ENCODE data around the gene CCDC127. TPM values are rescaled to one million over a fixed set of nuclear protein-coding genes. Genes with fewer than 3 reads are reported as not detected.
"Not testable (repeated sequence)": the region's sequence is repeated elsewhere in the genome, so short reads cannot be mapped to it uniquely, and the experiment has no call there.

CCDC127 gene
- polyA plus RNA-seq, 4 donors = 11.2 to 16.6 (median 14.1) TPM

DNA sequence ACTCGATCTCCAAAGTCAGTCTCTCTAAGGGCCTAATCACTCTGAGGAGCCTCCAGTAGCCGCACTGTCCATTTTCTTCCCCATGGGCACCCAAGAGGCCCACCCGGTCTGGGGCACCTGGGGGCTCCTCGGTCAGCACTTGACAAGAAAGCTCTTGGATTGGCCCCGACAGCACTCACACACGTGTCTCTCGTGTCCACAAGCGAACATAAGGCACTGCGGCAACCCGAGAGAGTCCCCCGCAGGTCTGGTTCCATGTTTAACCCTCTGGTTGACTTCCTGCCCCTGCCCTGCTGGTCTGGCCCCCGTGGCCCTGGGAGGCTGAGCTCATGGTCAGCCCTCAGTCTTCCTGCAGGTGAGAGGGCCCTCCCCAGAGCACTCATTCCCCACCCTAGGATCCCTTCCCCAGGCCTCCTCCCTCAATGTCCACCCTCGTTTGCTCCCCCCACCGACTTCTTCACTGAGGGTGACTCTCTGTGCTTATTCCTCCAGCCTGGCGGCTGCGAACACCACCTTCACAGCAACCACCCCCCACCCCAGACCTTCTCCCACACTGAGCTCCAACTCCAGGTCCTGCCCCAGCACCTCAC lies 43.0 kb downstream of the CCDC127 start:
- DNase-seq (ENCODE audit: low read depth in 4 of 4, low spot score in 2 of 4) = no peak

DNA sequence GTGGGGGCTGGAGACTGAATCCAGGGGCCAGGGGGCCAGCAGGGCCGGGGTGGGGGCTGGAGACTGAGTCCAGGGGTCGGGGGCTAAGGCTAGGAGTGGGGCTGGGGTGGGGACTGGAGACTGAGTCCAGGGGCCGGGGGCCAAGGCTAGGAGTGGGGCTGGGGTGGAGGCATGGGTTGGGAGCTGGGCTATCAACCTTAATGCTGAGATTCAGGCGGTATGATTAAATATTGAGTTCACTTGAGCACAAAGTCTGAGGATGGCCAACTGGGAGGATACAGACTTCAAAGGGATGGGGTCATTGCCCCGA lies 43.7 kb downstream of the CCDC127 start:
- DNase-seq (ENCODE audit: low read depth in 4 of 4, low spot score in 2 of 4) = no peak

DNA sequence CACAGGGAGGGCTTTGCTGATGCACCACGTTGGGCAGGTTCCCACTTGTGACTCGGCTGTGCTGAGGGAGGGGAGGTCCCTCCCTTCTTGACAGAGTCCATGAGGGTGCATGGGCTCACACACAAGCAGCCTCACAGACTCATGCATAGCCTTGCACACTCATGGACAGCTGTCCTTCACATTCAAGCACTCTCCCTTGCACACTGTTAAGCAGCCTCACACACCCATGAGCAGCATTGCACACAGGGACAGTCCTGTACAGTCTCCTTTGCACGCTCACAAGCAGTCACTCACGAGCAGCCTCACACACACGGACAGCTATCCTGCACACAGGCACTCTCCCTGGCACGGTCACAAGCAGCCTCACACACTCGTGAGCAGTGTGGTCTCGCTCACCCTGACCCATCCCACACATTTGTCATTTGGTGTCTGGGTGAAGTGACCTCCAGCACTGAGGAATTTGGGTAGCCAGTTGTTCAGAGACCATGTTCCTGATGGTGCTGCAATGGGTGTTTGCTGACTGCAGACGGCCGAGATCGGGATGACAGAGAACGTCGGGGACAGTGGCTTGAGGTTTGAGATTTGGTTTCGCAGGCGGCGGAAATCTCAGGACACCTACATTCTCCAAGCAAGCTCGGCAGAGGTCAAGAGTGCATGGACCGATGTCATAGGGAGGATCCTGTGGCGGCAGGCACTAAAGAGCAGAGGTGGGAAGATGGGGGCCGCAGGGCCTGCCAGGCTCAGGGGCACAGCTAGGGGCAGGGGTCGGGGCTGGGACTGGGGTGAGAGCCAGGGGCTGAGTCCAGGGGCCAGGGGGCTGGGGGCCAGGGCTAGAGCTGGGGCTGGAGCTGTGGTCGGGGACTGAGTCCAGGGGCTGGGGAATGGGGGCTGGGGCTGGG lies 44.3 kb downstream of the CCDC127 start:
- no peak for DNase-seq (ENCODE audit: low read depth in 4 of 4, low spot score in 2 of 4)

DNA sequence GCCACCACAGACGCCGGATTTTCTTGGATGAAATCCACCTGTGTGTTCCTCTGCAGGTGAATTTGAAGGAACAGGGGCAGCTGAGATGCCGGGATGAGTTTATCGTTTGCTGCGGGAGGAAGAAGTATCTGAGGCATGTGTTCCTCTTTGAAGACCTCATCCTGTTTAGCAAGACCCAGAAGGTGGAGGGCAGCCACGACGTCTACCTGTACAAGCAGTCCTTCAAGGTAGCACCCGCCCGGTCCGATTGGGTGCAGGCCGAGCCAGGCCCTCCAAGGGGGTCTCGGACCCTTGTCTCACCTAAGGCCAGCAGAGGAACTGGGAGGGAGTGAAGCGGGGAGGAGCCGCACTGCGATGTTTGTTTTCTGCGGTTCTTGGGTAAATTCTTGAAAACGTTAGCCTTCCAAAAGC lies 45.1 kb downstream of the CCDC127 start:
- no peak for DNase-seq (ENCODE audit: low read depth in 4 of 4, low spot score in 2 of 4)

DNA sequence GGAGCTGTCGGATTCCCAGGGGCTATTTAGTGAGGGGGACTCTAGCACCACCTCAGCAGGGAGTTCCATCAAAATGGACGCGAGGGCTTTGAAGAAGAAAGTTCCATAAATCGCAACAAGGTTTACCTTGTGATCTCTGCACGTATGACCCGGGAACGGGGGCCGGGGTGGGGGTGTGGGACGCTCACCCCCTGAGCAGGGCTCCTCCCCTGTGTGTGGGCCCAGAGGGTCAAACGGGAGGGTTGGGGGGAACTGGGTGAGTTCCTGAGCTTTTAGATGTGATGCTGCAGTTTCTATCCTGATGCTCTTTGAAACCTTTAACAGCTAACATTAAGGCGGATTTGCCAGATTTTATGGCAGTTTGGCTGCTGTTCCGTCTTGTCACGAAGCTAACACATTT lies 45.5 kb downstream of the CCDC127 start:
- no peak for DNase-seq (ENCODE audit: low read depth in 4 of 4, low spot score in 2 of 4)

DNA sequence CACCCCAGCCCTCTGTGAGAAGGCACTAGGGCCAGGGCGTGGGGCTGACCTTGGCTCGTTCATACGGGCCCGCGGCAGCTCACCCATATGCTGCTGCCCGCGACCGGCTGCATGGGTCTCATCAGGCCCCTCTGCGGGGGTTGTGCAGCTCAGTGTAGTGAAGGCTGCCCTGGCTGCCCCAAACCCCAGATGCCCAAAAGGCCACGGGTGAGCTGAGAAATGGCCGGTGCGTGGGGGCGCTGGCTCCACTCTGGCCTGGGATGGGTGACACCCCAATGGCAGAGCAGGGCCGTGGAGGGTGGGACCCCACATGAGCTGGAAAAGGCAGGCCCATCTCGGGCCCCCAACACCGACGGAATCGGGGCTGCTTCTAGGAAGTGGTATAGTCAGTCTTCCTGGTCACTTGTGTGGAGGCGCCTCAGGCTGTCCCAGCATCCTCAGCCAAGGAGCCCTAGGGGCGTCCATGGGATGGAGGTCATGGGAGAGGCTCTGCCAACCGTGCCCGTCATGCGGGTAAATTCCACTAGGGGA lies 46.1 kb downstream of the CCDC127 start:
- no peak for DNase-seq (ENCODE audit: low read depth in 4 of 4, low spot score in 2 of 4)

DNA sequence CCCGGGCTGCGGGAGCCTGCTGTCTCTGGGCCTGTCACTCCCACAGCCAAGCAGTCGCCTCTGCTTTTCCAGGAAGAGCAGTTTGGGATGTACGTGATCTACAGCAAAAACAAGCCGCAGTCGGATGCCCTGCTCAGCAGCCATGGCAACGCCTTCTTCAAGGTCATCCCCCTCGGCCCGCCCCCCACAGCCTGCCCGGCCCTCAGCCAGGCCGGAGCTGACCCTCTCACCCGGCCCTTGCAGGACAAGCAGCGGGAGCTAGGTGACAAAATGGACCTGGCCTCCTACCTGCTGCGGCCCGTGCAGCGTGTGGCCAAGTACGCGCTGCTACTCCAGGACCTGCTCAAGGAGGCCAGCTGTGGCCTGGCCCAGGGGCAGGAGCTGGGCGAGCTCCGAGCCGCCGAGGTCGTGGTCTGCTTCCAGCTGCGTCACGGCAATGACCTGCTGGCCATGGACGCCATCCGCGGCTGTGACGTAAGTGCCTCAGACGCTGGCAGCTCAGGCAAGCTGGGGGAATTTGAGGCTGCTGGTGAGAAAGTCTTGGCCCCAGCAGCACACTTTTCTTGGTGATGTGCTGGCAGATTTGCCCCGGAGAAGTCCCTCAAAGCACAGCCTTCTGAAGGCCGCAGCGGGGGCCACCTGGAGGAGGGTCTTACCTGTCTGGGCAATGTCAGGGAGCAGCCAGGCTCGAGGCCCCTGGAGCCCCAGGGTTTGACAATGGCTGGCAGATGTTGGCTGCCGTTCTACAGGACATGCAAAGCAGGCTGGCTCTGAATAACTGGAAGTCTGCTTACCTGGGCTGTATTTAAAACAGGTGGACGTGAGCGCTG lies 46.8 kb downstream of the CCDC127 start:
- no peak for DNase-seq (ENCODE audit: low read depth in 4 of 4, low spot score in 2 of 4)

DNA sequence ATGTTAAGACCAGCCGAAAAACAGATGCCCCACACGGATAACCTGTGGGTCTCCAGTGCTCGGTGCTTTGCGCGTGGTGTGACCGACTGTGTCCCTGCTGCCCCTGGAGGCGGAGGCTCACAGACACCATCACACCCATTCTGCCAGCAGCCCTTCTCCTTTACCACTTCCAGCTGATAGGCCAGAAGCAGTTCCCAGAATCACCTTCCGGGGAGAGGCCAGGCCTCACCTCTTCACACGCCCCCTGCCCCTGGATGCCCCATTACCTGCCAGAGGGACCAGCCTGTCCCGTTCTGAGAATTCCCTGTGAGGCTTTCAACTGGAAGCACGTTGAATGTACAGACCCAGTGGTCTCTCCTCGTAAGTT lies 48.2 kb downstream of the CCDC127 start:
- no peak for DNase-seq (ENCODE audit: low read depth in 4 of 4, low spot score in 2 of 4)

DNA sequence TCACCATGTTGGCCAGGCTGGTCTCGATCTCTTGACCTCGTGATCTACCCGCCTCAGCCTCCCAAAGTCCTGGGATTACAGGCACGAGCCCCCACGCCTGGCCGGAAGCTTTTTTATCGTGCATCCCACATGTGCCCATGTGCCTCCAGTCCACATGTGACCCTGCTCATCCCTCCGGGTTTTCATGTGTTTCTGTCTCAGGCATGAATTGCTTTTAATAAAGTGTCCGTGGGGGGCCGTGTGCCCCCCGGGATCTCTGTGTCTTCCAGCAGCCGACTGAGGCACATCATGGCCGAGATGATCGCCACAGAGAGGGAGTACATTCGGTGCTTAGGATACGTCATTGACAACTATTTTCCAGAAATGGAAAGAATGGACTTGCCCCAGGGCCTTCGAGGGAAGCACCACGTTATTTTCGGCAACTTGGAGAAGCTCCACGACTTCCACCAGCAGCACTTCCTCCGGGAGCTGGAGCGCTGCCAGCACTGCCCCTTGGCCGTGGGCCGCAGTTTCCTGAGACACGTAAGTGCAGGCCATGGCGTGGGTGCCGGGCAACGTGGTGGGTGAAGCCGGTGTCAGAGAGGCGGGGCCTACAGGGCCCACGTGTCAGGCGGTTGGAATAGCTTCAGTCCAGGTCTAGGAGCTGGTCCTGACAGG lies 48.8 kb downstream of the CCDC127 start:
- DNase-seq (ENCODE audit: low read depth in 4 of 4, low spot score in 2 of 4) = no peak

DNA sequence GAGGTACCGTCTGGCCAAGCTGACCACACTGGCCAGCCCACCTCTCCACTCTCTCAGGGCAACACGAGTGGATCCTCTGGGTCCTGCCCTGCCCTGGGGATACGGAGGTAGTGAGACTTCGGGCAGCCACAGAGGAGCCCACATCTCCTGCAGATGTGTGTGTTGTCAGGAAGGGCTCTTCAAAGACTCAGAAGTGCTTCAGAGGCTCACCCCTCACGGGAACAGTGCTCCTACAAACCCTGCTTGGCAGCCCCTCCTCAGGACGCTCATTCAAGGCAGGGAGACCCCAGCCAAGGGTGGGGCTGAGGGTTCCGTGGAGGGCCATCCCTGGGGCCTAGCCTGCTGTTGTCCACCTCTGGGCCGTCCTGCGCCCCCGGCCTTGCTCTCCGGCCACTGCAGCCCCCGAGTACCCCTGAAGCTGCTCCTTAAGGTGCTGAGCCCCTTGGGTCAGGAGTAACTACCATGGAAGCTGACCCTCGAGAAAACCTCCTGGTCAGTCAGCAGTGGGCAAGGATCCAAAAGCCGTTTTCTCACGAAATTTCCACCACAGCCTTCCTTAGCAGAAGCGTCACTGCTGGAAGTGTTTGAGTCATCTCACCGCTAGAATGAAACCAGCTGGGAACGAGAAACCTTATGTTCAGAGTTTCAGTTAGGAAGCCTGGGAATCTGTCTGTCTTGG lies 49.8 kb downstream of the CCDC127 start:
- DNase-seq (ENCODE audit: low read depth in 4 of 4, low spot score in 2 of 4) = no peak

DNA sequence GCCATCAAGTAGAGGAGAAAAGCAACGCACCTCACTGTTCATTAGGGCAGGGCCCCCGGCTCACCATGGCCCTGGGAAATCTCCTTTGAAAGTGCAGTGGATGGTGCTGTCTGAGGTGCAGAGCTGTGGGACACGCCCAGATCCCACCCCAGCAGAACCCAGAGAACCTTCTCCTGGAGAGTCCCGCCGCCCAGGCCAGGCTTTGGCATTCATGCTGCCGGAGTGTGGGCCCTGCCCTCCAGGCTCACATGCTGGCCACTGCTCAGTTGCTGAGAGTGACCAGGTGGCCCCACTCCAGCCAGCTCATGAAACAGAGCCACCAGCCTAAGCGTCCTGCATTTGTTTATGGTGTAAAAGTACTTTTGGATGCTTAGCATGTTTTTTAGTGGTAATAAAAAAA lies 50.4 kb downstream of the CCDC127 start:
- DNase-seq (ENCODE audit: low read depth in 4 of 4, low spot score in 2 of 4) = no peak

DNA sequence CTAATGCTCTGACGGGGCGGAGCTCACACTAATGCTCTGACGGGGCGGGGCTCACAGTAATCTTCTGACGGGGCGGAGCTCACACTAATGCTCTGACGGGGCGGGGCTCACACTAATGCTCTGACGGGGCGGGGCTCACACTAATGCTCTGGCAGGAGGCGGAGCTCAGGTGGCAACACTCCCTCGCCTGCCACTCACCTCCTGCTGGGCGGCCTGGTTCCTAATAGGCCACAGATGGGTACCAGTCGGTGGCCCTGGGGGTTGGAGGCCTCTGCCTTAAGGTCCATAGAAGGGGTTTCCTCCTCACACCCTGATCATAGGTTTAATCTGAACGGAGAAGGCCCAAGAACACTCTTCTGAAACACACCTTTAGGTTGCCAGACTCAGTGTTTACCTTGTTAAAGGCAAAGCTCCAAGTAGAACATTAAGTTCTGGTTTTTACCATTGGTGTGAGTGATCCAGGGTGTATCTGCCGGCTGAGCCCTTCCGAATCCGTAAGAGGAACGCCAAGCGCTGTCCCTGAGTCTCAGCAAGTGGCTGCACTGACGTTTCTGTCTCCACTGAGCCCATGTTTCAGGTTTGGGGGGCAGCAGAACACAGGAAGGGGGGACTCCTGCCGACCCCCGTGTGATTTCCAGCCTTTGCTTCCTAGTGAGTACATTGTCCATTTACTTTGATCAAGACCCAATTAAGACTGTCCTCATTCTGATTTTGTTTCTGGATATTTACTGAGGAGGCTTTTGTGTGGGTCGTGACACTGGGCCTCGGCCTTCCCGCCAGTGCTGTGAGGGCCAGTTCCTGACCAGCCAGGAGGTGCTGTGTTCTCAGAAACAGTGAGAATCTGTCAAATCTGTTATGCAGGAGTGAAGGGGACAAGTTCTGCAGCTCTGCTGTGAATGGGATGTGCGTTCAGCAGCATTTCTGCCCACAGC lies 51.2 kb downstream of the CCDC127 start:
- DNase-seq (ENCODE audit: low read depth in 4 of 4, low spot score in 2 of 4) = no peak

DNA sequence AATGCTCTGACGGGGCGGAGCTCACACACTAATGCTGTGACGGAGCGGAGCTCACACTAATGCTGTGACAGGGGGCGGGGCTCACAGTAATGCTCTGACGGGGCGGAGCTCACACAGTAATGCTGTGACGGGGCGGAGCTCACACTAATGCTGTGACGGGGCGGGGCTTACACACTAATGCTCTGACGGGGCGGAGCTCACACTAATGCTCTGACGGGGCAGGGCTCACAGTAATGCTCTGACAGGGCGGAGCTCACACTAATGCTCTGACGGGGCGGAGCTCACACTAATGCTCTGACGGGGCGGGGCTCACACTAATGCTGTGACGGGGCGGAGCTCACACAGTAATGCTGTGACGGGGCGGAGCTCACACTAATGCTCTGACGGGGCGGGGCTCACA lies 53.2 kb downstream of the CCDC127 start:
- DNase-seq (ENCODE audit: low read depth in 4 of 4, low spot score in 2 of 4) = not testable (repeated sequence)

DNA sequence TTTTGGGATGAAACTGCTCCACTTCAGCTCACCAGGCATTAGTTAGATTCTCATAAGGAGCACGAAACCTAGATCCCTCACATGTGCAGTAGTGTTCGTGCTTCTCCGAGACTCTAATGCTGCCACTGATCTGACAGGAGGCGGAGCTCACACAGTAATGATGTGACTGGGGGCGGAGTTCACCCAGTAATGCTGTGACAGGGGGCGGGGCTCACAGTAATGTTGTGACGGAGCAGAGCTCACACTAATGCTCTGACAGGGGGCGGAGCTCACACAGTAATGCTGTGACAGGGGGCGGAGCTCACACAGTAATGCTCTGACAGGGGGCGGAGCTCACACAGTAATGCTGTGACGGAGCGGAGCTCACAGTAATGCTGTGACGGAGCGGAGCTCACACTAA lies 53.7 kb downstream of the CCDC127 start:
- no peak for DNase-seq (ENCODE audit: low read depth in 4 of 4, low spot score in 2 of 4)

DNA sequence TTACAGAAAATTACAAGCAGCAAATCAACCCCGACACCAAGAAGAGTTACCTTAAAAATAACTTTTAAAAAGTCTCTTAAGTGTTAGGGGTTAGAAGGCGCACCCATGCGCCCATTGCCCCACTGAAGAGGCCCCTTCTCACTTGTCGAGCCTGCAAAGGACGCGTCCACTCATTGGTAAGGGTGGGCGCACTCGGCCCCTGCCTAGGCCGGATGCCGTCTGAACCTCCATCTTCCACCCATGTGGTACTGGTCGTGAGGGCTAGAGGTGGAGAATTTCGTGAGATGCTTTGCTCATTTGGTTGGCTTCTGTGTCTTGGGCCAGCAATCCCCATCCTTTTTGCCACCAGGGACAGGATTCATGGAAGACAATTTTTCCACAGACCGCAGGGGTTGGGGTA lies 54.1 kb downstream of the CCDC127 start:
- no peak for DNase-seq (ENCODE audit: low read depth in 4 of 4, low spot score in 2 of 4)

DNA sequence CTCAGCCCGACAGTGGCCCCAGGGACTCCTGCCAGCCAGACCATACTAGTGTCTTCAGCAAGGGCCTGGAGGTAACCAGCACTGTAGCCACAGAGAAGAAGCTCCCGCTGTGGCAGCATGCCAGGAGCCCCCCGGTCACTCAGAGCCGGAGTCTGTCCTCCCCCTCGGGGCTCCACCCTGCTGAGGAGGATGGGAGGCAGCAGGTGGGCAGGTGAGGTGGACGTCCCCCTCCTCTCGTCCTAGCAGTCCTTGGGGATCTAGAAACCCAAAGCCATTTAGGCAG lies 54.7 kb downstream of the CCDC127 start:
- DNase-seq (ENCODE audit: low read depth in 4 of 4, low spot score in 2 of 4) = no peak

DNA sequence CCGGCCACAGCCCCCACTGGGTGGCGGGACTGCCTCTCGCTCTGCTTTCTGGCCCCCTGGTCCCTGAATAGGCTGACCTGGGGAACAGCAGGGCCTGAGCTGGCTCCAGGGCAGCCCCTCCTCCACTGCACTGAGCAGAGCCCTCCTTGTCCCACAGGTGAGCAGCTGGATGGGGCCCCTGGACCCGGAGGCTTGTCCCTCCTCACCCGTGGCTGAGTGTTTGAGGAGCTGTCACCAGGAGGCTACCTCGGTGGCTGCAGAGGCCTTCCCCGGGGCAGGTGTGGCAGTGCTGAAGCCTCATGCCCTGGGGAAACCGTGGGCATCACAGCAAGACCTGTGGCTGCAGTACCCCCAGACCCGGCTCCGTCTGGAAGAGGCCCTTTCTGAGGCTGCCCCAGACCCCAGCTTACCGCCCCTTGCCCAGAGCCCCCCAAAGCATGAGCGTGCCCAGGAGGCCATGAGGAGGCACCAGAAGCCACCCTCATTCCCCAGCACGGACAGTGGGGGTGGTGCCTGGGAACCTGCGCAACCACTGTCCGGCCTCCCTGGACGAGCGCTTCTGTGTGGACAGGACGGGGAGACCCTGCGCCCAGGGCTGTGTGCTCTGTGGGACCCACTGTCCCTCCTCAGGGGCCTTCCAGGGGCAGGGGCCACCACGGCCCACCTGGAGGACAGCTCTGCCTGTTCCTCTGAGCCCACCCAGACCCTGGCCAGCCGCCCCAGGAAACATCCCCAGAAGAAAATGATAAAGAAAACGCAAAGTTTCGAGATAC lies 55.2 kb downstream of the CCDC127 start:
- no peak for DNase-seq (ENCODE audit: low read depth in 4 of 4, low spot score in 2 of 4)

DNA sequence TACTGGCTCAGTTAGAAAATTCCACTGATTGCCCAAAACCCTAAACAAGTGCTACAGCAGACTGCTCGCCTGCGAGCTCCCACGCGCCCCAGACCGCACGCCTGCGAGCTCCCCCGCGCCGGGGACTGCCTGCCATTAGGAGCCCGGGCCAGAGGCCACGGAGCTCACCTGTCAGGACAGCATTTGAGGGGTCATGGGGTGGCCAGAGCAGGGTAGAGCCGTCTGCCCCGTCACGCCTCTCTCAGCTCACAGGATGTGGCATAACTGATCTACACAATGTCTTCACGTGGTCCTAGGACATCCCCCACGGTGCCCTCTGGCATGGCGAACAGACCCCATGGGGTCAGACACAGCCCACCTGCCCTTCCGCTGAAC lies 55.8 kb downstream of the CCDC127 start:
- DNase-seq (ENCODE audit: low read depth in 4 of 4, low spot score in 2 of 4) = no peak

DNA sequence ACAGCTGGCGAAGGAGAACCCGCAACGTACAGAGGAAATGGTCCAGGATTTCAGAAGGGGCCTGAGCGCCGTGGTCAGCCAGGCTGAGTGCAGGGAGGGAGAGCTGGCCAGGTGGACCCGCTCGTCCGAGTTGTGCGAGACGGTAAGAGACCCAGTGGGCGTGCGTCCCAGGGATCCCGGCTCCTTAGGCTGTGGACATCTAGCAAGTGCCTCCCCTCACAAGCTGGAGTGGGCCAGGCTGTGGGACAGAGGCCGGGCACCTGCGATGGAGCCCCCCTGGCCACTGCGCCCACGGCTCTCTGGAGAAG lies 56.2 kb downstream of the CCDC127 start:
- no peak for DNase-seq (ENCODE audit: low read depth in 4 of 4, low spot score in 2 of 4)
